ENCODE results near the gene DPM2.

DPM2 gene, protein sequence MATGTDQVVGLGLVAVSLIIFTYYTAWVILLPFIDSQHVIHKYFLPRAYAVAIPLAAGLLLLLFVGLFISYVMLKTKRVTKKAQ

DNA sequence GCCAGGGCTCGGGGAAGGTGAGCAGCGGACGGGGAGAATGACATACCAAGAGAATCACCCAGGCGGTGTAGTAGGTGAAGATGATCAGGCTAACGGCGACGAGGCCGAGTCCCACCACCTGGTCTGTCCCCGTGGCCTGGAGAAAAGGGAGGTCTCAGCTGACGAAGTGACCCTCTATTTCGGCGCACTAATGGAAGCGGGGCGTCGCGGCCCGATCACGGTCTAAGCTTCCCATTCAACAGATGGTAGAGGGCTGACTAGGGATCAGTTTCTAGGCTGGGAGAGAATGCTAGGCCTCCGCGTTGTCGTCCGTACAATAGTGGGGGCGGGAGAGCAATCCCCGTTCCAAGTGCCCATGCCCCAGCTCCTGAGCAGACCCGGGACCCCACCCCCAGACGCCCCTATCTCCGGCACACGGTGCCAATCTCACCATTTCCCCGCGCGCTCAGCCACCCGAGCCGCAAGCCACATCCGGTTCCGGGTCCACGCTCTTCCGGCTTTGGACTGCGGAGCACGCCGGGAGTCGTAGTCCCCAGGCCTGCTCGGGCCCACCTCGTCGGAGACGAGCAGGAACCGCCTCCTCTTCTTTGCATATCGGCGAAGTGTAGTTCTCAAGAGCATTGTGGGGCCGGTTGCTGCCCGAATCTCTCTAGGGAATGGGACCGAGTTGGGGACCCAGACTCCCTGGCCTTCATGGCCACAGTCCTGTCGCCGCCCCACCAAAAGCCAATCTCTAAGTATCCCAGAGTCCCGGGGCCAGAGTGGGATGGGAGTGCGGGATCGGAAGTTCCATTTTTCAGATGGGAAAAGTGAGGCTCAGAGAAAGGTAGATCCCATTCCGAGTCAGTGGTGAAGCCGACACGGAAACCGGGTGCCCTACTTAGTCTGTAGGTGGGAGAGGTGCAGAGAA is at the start of gene DPM2:
Gene DPM2 (minus strand): TSS at position 467 of the 910 bp plus-strand sequence. CDS start 34 bp downstream, at position 433.
- peak; percentile 64 to 81 (median 75) for DNase-seq

DNA sequence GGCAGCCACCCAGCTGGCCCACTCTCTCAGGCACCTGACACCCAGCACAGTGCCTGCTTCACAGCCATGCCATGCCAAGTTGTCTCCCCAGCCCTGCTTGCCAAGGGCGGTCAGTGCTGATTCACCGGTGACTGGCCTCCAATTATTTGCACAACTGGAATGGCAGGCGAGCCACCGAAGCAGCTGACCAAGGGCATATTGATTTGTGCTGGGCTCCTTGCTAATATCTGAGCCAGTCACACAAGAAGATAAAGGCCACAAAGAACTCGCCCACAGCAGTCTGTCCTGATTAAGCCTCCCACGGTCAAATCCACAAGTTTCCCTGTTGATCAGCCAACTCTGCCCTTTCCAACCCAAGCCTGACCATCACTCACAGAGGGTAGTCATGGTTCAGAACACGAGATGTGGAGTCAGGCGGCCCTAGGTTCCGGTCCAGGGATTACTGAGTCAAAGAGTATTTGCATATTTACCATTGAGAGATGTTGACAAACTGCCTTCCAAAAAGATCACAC is 49.5 kb upstream of the DPM2 start:
- DNase-seq = no peak

DNA sequence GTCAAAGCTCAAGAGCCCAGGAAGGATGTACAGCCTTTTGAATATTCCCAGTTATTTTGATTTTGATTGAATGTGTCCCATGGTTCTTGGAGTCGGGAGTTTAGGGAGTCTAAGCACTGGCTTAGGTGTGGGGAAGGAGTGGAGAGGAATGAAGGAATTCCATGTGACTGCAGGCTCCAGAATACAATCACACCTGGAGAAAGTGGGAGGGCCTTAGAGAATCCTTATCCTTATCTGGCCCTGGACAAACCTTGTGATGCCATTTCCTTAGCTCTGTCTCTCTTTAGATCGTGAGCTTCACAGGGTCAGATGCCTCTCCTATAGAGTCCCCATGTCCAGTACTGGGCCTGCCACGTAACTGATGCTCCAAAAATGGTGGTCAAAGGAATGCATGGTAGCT is 47.4 kb upstream of the DPM2 start:
- DNase-seq = no peak

DNA sequence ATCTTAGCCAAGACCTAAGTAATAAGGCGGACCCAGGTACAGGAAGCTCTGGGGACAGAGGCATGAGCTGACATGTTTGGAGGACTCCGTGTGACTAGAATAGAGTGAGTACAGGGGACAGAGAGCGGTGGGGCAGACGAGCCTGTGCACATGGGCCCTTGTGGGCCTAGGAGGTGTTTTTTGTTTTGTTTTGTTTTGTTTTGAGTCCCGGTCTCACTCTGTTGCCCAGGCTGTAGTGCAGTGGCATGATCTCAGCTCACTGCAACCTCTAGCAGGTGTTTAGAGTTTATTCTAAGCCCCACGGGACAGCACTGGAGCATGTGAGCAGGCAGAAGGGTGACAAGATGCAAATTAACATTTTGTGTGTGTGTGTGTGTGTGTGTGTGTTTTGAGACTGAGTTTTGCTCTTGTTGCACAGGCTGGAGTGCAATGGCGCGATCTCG is 46.2 kb upstream of the DPM2 start:
- DNase-seq = no peak

DNA sequence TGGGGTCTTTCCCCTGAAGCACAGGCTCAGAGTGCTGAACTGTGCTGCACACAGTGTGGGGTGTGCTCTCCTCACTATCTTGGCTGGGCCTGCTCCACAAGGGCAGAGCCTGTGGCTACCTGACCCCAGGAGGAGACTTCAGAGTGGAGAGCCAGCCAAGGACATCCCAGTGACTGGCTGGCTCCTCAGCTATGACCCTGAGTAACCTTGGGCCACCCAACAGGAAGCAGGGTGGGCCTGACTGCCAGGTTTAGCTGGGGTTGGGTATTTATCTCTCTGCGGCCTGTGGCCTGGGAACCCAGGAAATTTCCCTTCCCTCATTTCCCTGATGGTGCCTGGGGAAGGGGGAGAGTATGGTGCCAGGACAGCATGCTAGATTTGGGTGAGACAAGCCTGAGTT is 45.3 kb upstream of the DPM2 start:
- DNase-seq = no peak

DNA sequence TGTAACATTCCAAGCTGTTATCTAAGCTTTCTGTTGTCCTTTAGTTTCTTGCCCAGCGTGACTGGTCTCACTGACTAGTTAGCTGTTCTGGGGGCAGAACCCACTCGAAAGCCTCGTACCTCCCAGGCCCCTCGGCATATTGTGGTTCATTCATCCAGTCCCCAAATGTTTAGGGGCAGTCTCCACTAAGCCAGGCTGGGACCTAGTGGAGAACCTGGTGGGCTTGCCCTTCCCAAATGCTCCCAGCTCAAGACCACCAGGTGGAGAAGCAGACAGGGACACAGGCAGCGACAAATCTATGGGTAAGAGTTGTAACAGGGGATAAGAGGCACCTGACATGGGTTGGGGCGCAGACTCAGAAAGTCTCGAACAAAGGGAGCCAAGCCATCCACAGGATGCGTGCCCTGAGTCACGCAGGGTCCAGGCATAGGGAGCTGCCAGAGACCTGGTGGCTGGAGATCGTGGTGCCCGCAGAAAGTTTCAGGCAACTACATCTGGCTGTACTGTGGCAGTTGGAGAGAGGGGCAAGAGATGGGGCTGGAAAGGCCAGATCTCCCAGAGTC is 44.0 kb upstream of the DPM2 start:
- no peak for DNase-seq

DNA sequence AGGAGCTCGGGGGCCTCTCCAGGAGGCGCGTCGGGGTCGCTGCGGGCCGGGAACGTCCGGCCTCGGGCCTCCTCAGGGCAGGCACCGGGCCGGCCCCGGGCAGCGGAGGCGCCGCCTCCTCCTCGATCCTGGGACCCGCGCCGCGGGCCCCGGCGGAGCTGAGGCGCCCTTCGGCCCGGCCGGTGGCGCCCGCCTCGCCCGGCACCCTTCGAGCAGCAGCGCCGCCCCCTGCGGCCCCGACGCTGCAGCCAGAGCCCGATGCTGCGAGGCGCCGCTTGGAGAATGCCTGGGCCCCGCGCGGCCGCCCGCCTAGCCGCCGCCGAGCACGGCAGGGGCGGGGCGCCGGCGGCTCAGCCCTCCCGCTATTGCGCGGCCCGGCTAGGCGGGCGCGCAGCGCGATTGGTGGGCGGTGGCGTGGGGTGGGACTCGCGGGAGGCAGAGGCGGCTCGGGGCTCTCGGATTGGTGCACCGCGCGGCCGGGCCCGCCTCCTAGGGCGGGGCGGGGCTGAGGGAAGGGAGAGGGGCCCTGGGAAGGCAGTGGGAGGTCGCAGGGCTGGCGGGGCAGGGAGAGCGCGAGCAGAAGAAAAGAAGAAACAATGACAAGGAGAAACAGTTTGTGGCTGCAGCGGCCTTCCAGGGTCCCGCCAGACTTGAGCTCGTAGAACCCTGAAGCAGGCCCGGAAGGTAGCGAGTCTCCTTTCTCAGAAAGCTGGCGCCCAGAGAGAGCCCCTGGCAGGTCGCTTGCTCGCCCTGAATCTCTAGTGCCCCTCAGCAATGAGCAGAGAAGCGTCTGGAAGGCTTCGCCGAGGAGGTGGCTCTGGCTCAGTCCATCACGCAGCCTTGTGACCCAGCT is 43.3 kb upstream of the DPM2 start, which contains the start of gene EEIG1:
Gene EEIG1 (minus strand): TSS at position 284 of the 853 bp plus-strand sequence. CDS start 852 bp downstream, outside the sequence.
- DNase-seq = peak; percentile 93 to 97 (median 96)

DNA sequence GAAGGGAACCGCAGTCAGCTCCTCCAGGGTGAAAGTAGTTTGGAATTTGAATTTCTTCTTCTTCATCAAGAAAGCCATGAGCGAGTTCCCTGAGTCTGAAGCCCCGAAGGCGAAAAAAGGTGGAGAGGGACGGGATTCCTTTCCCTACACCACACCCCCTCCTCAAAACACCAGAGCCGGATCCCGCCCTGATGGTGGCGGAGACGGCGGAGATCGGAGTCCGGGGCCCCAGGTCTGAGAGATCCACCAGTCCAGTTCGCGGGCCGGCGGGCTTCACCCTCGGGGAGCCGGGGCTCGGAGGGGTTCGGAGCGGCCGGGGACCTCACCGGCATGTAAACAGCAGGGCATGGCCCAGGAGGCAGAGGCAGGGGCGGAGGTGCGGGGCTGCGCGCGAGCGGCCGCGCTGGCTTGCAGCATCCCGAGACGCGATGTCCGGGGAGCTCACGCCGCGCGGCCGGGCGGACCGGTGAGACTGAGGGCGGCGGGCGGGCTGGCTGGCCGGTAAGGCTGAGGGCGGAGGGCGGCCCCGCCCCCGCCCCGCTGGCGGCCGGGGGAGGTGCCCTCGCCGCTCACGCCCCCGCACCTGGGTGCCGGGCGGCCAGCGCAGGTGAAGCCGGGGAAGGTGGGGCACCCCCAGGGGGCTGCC is 42.5 kb upstream of the DPM2 start:
- peak in 2 of 4 experiments; percentile 39 to 44 for DNase-seq

DNA sequence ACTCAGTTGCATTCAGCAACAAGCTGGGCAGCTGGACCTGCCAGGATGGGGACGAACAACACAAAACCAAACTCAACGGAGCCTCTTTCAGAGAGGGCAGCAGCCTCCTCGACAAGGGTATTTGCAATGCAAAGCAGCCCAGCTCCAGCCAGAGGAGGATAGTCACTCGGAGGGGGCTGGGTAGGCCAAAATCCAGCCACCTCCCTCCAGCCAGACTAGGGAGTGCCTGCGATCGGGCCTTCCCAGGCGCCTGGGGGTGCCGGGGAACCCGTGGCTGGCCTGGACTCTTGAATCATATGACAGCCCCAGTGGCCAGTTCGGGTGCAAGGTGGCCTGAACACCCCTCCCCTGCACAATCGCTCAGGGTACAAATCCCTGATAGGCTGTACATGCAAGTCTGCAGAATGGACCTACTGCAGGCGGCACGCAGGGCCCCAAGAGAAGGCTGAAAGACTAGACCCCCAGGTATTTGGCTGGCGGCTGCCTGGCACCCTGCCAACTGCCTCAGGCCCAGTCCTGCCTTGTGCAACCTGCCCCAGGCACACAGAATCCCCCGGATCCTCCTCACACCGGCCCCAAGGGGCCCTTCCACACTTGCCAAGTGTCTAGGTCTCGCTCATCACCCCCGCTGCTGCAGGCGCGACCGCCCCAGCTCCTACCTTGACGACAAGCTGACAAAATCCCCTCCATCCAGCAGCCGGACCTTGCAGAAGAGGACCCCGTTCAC is 41.8 kb upstream of the DPM2 start:
- no peak for DNase-seq

DNA sequence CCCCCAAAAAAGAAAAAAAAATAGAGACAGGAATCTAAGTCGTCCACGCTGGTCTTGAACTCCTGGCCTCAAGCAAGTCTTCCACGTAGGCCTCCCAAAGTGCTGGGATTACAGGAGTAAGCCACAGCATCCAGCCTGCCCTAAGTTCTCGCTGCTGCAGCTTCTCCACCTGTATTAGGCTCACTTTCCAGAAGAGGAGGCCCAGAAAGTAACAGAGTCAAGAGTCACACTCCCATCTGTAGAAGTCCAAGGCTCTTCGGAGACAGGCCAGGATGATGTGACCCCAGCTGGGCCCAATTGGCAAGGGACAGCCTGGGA is 41.3 kb upstream of the DPM2 start:
- no peak for DNase-seq

DNA sequence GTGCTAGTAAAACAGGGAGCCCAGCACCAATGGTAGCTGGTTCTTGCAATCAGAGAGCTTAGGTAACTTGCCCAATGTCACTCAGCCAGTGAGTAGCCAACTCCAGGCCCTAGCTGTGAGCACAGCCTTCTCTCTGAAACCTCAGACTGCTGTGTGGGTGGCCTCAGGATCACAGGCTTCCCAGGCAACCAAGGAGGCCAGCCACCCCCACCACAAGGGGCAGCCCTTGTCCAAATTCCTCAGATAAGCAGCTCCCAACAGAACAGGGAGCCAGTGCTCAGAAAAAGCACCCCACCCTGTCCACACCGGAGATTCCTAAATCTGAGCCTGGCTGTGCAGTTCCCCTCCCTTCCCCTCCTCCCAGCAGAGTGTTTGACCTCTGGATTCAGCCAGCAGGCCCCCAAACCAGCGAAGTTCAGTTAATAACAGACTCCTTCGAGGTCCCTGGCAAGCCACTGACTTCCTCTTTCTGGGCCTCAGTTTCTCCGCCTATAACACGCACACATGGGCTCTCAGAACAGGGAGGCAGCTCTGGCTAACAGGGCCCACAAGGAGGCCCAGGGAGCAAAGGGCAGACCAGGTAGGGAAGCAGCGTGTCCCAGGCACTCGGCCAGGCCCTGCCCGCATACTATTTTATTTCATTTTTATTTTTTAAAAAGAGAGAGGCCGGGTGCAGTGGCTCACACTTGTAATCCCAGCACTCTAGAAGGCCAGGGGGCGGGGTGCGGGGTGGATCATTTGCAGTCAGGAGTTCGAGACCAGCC is 40.4 kb upstream of the DPM2 start:
- DNase-seq = no peak

DNA sequence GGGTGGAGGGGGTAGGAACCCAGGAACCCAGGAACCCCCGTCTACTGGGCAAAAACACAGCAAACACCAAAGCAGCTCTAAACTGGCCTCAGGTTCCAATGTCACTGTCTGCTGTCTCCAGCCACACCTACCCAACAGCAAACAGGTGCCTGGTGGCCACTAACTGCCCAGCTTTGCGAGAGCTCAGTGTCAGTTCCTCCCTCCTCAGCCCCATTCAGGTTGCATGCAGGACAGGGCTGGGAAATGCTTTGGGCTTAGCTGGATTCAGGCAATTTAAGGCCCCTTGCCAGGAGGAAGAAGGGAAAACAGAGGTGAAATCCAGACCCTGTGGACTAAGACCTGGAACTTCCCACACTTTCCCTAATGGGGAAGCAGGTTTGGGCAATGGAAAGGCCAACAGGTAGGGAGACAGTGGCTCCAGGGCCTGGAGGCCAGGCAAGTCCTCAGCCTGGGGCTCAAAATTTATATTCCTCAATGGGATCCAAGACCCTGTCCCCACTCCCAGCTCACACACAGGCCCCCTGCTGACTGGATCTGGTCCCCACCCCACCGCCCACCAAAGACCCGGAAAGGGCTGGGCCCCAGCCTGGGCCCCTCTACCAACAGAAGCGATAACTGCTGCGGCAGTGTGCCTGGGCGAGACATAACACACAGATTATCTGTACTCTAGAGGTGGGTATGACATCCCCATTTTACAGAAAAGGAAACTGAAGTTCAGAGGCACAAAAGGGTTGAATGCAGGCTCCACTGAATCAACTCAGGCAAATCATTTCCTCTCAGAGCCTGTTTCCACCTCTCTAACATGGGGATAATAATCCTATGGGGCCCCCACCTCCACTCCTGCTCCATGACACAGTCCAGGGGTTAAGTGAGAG is 39.6 kb upstream of the DPM2 start:
- DNase-seq = no peak

DNA sequence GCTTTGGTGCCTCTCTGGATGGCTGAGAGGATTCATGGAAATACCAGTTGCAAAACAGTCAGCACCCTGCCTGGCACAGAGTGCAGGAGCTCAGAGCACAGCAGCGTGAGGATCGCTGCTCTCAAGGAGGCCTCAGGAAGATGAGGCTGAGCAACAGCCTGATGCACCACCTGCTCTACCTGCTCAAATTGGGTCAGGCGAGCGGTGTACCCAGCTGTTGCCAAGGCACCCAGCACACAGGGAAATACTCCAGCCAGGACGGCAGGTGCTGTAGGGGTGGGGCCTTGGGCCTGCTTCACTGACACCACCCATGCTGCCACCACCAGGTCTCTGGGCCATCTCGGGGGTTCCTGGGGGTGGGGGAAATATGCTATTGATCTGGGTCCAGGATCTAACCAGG is 38.8 kb upstream of the DPM2 start:
- DNase-seq = no peak

DNA sequence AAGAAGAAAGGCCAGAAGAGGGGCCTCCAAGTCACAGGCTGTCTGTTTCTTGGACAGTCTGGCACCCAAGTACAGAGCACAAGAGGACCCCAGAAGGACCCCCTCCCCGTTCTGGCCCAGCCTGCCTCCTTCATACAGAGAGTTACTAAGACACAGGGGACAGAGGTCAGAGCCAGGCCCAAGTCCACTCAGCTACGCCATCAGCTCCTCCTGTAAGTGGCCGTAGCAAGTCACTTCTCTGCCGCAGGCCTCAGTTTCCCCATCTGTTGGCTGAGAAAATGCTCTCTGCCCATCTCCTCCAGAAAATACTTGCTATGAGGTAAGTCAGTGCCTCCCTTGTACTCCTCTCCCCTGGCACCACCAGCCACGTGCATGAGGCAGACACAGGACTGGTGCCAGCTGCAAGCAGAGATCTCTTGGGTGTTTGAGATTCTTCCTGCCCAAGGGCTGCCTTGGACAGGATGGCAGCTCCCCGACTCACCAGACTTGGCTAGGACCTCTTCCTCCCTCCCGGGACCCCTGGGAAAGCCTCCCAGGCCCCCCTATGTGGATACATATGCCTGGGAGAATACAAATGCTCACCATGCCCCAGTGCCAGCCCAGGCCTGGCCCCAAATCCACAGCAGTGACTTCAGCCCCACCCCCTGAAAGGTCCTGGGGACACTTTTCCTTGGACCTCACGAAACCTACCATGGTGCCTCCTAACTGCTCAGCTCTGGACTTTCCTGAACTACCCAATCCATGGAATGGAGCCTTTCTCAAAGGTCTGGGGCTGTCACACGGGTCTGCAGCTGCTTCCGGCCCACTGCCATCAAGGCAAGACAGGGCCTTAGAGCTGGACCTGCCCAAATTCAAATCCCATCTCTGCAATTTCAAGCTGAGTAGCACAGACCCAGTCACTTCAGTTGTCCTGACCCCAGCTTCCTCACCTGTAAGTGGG is 38.0 kb upstream of the DPM2 start:
- DNase-seq = no peak

DNA sequence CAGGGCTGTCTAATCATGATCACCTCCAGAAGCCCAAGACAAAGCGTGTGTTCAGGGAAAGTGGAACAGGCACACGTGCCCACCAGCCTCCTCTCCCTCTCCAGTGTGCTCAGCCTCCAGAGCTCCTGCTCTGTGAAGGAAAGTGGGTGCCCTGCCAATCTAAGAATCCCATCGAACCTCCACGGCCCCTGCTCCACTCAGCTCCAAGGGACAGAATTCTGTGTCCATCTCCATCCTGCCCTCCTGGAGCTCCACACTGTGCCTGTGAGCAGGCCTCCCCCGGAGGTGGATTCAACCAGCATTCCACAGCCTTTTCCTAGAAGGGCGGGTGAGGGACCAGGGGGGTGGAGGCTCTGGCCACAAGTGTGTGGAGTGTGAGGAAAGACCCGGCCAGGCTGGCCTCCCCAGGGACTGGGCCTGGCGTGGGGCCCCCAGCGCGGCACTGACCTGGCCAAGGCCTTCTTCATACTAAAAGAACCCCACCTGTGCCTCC is 37.2 kb upstream of the DPM2 start:
- DNase-seq = no peak

DNA sequence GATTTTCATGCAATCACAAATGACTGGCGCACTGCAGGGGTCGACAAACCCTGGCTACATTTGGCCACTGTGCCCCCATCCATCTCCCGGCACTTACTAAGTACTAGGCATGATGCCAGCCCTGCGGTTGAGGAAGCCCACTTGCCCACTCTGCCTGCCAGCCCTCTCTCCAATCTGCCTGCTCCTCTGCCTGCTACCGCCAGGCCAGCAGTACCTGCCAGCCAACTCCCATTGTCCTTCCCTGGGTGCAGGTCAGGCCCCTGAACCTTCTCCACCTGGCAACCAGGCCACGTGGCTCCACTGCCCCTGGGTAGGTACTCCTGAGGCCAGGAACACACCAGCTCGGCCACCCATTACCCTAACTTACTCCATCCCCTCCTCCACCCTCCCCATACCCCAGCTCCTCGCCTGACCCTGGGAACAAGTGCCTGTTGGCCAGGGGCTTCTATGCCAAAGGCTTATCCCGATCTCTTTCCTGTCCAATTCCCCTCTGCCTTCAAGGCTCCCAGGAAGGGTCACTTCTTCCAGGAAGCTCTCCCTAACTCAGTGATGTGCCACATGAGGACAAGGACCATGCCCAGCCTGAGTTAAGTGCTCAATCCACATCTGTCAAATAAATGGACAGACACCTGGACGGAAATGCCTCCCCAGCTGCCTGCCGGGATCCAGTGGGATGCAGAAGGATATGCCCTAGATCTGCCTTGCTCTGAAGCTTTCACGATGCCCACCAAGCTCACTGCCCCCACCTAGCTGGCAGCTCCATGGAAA is 36.5 kb upstream of the DPM2 start:
- no peak for DNase-seq

DNA sequence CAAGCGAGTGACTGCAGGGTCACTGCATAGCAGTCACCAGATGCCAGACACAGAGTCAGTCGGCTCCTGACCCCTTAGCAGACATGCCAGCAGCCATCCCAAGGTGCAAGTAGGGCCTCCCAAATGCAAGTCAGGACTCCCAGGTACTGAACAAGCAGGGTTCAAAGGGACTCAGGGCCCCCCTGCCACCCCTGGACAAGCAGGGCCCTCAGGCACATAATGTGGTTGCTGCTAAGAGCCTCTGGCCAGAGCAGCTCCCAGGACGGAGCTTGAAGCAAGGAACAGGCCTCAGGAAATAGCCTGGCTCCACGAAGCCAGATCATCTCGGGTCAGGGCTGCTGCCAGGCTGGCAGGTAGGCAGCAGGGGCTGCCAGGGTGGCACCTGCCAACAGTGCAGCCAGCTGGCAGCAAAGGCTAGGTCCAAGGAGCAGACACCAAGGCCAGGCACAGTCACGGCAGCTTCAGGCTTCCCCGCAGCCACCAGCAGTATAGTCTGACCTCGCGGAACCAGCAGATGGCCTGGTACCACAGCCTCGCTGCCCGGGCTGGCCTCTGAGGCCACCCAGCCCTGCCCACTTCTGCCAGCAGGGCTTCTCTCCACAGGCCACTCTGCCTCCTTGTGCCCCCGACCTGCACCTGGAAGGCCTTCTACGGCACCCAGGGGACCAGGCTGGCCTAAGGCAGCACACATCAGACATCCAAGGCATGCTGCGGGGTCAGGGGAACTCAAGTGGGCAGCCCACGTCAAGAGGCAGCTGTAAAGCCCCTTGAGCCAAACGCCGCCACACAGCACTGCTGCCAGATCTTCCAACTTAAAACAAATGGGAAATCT is 35.7 kb upstream of the DPM2 start:
- DNase-seq = no peak
